ENCODE data around the gene AXIN1. TPM values are rescaled to one million over a fixed set of nuclear protein-coding genes. Genes with fewer than 3 reads are reported as not detected.
"Not testable (repeated sequence)": the region's sequence is repeated elsewhere in the genome, so short reads cannot be mapped to it uniquely, and the experiment has no call there.

AXIN1 gene
- total RNA-seq, 1 donor, result 13.4 TPM

GRCh38 chr16:333406-334094 is 19.0 kb downstream of the AXIN1 start:
- H3K4me3 ChIP-seq (ENCODE audit: low read depth, low read length), result no peak overlapping the region
- no peak for TF ChIP-seq CTCF (IDR thresholded peaks at IDR 0.05; ENCODE audit: insufficient read depth, low read length)
- peak; percentile 49 for DNase-seq (ENCODE audit: low read depth)

- DNase-seq (ENCODE audit: low read depth), result peak; percentile 30
- not testable (repeated sequence) for H3K4me3 ChIP-seq (ENCODE audit: low read depth, low read length)
Observed at GRCh38 chr16:331181-331814, 21.2 kb downstream of the AXIN1 start.

- TF ChIP-seq CTCF (IDR thresholded peaks at IDR 0.05; ENCODE audit: insufficient read depth, low read length), result no peak
- no peak for DNase-seq (ENCODE audit: low read depth)
- no peak overlapping the region for H3K4me3 ChIP-seq (ENCODE audit: low read depth, low read length)
Observed at GRCh38 chr16:330741-331140, 21.8 kb downstream of the AXIN1 start.

- no peak for TF ChIP-seq CTCF (IDR thresholded peaks at IDR 0.05; ENCODE audit: insufficient read depth, low read length)
- no peak overlapping the region for H3K4me3 ChIP-seq (ENCODE audit: low read depth, low read length)
- DNase-seq (ENCODE audit: low read depth), result no peak
Observed at GRCh38 chr16:325375-326145, 27.0 kb downstream of the AXIN1 start.

- DNase-seq (ENCODE audit: low read depth), result no peak
- H3K4me3 ChIP-seq (ENCODE audit: low read depth, low read length), result no peak overlapping the region
- TF ChIP-seq CTCF (IDR thresholded peaks at IDR 0.05; ENCODE audit: insufficient read depth, low read length), result no peak
Observed at GRCh38 chr16:324451-325334, 27.8 kb downstream of the AXIN1 start.

GRCh38 chr16:324201-324450 is 28.4 kb downstream of the AXIN1 start:
- no peak overlapping the region for H3K4me3 ChIP-seq (ENCODE audit: low read depth, low read length)
- DNase-seq (ENCODE audit: low read depth), result no peak
- TF ChIP-seq CTCF (IDR thresholded peaks at IDR 0.05; ENCODE audit: insufficient read depth, low read length), result no peak
